Sigmoid colon (tissue), 7 donors: Measurements from ENCODE around the gene SESN1. TPM values are rescaled to one million over a fixed set of nuclear protein-coding genes. Genes with fewer than 3 reads are reported as not detected.

Experiments
- DNase-seq: peaks from one replicate; pipeline ENCODE4 v3.0.0-alpha.2; 2019
- H3K27ac ChIP-seq, 4 donors: fragments of 200-600 bp; sonication (generic); one replicate each; pipeline ENCODE4 v1.5.1; 2016 to 2019; ENCODE audit warnings: mild to moderate bottlenecking in 1 of 4
- H3K27me3 ChIP-seq, 3 donors: fragments of 200-600 bp; sonication (generic); one replicate each; pipeline ENCODE4 v1.5.1; 2019; ENCODE audit warnings: mild to moderate bottlenecking in 1 of 3
- H3K36me3 ChIP-seq, 4 donors: fragments of 200-600 bp; sonication (generic); one replicate each; pipeline ENCODE4 v1.5.1; 2016 to 2019
- H3K4me1 ChIP-seq, 4 donors: fragments of 200-600 bp; sonication (generic); one replicate each; pipeline ENCODE4 v1.5.1; 2017 to 2019
- H3K4me3 ChIP-seq, 4 donors: fragments of 200-600 bp; sonication (generic); one replicate each; pipeline ENCODE4 v1.5.1; 2017 to 2019; ENCODE audit warnings: mild to moderate bottlenecking in 2 of 4, moderate library complexity in 1 of 4
- H3K9me3 ChIP-seq, 4 donors: fragments of 200-600 bp in 3 of 4; sonication (generic) in 3 of 4; one replicate each; pipeline versions ENCODE4 v1.5.1 to v1.6.1; 2013 to 2019
- EP300 ChIP-seq, 4 donors: sonication (generic); formaldehyde crosslinking; IDR thresholded peaks; one replicate each; pipeline ENCODE4 v1.6.1; 2017; ENCODE audit warnings: antibody characterized with exemption in 4 of 4
- POLR2A ChIP-seq, 2 donors: fragments of 450-650 bp; IDR thresholded peaks; one replicate each; pipeline ENCODE4 v1.6.1; 2016; ENCODE audit warnings: antibody characterized with exemption in 2 of 2, mild to moderate bottlenecking in 2 of 2, moderate library complexity in 2 of 2
- POLR2AphosphoS5 ChIP-seq, 4 donors: sonication (generic); formaldehyde crosslinking; IDR thresholded peaks; one replicate each; pipeline ENCODE4 v1.6.1; 2017; ENCODE audit warnings: antibody characterized with exemption in 4 of 4
- WGBS, 2 donors: extraction: QIAGEN DNeasy Blood & Tissue Kit; methylation state at CpG; one replicate each; pipeline ENCODE4 v1.1.7; 2013; 5-methylcytosine and 5-hydroxymethylcytosine counted together
- intact Hi-C: fragments of 100-400 bp; cut with DNase I; formaldehyde crosslinking; loops from one replicate; pipeline ENCODE4 v1.15.1; 2023
- polyA plus RNA-seq, 3 donors: library from polyadenylated mRNA; stranded (reverse); fragments of 200-250 nt; gene quantifications; one replicate each; pipeline ENCODE4 v1.2.3, GENCODE V29; 2013
- total RNA-seq, 4 donors: library from RNA; depleted of rRNA; stranded (reverse); fragments of >200 nt; gene quantifications; one replicate each; pipeline ENCODE4 v1.1.0, GENCODE V29; 2016
- TF ChIP-seq, protein P1 (sequence below), 4 experiments: fragments of 450-650 bp in 3 of 4; fragments of 200-600 bp in 1 of 4; IDR thresholded peaks; one replicate each; pipeline ENCODE4 v1.5.1; 2016 to 2019; ENCODE audit warnings: antibody characterized with exemption in 4 of 4, mild to moderate bottlenecking in 3 of 4, moderate library complexity in 2 of 4
- donor health status: healthy with polysubstance abuse.
- donor health status: Bipolar disorder and iron deficiency.
- donor health status: healthy.

SESN1 gene
- total and polyA plus RNA-seq, 7 donors, result 18.3 to 144 (median 63.0) TPM

DNA sequence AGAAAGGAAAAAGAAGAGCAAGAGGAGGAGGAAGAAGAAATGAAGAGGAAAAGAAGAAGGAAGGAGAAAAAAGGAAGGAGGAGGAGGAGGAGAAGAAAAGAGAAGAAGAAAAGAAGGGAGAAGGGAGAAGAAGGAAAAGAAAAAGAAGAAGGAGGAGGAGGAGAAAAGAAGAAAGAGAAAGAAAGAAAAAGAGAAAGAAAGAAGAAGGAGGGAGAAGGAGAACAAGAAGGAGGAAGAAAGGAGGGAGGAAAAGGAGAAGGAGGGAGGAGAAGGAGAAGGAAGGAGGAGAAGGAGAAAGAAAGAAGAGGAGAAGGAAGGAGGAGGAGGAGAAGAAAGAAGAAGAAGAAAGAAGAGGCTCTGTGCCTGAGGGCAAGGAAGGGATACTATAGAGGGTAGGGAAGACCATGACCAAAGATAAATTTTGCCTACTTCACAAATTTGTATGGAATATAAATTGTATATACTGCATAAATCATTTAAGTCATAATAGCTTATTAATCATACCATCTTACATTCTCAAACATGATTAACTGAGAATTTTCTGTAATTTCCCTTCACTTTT, 55.7 kb downstream of the SESN1 start:
- intact Hi-C loops, result no loop called here
- no peaks in the 10 kb centered on the region for H3K36me3 ChIP-seq
- H3K4me3 ChIP-seq, result no peak overlapping the region
- DNase-seq, result no peak
- no peak overlapping the region for H3K27ac ChIP-seq
- peaks cover 0 to 33% (median 12%) of the 10 kb centered on the region in 4 donors for H3K4me1 ChIP-seq
- H3K27me3 ChIP-seq, result no peaks in the 10 kb centered on the region
- TF ChIP-seq POLR2AphosphoS5 (IDR thresholded peaks at IDR 0.05) (no peak), POLR2A (IDR thresholded peaks at IDR 0.05) (no peak), EP300 (IDR thresholded peaks at IDR 0.05) (no peak)
- TF ChIP-seq, protein P1, sequence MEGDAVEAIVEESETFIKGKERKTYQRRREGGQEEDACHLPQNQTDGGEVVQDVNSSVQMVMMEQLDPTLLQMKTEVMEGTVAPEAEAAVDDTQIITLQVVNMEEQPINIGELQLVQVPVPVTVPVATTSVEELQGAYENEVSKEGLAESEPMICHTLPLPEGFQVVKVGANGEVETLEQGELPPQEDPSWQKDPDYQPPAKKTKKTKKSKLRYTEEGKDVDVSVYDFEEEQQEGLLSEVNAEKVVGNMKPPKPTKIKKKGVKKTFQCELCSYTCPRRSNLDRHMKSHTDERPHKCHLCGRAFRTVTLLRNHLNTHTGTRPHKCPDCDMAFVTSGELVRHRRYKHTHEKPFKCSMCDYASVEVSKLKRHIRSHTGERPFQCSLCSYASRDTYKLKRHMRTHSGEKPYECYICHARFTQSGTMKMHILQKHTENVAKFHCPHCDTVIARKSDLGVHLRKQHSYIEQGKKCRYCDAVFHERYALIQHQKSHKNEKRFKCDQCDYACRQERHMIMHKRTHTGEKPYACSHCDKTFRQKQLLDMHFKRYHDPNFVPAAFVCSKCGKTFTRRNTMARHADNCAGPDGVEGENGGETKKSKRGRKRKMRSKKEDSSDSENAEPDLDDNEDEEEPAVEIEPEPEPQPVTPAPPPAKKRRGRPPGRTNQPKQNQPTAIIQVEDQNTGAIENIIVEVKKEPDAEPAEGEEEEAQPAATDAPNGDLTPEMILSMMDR (IDR thresholded peaks at IDR 0.05), result no peak
- no peaks in the 10 kb centered on the region for H3K9me3 ChIP-seq

DNA sequence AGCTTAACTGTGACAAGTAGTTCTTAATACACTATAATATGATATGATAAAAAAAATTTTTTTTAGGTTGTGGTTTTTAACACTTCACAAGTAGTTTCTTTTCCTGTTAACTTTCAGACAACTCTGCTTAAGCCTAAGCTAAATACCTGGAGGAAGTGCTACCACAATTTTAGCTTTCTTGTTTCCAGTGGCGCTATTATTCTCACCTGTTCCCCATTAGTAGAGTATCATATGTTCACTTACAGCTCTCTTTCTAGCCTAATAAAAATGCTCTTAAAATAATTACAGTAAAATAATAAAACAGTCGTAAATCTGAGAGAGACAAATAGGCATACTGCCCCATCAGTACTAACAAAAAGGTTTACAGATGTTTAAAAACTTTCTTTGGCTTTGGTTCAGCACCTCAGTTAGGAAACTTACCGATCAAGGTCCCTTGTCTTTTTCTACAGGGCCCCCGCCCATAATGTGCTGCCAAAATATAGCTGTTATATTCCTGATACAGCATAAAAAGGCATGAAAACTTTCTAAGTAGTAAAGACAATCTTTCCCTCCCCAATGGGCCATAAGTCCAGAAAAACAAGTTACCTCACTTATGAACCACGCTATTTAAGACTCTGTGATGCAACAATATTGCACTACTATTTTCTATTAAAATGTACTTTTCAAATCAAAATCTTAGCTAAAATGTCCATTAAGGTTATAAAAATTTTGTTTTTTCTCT, 57.9 kb downstream of the SESN1 start:
- Histone ChIP-seq H3K36me3 (no peaks in the 10 kb centered on the region), H3K9me3 (no peaks in the 10 kb centered on the region), H3K4me1 (peaks cover 0 to 33% (median 12%) of the 10 kb centered on the region in 4 donors), H3K27me3 (no peaks in the 10 kb centered on the region), H3K27ac (peak overlapping the region in 2 of 4 donors; percentile 25 to 34), H3K4me3 (no peak overlapping the region)
- TF ChIP-seq POLR2A (IDR thresholded peaks at IDR 0.05), result no peak
- TF ChIP-seq EP300 (IDR thresholded peaks at IDR 0.05), result no peak
- no peak for TF ChIP-seq POLR2AphosphoS5 (IDR thresholded peaks at IDR 0.05)
- TF ChIP-seq, protein P1 (IDR thresholded peaks at IDR 0.05), result no peak
- intact Hi-C loops, result no loop called here
- 31 to 60% methylated on average over 5 of the region's 5 CpGs for WGBS, 2 donors
- DNase-seq, result no peak

DNA sequence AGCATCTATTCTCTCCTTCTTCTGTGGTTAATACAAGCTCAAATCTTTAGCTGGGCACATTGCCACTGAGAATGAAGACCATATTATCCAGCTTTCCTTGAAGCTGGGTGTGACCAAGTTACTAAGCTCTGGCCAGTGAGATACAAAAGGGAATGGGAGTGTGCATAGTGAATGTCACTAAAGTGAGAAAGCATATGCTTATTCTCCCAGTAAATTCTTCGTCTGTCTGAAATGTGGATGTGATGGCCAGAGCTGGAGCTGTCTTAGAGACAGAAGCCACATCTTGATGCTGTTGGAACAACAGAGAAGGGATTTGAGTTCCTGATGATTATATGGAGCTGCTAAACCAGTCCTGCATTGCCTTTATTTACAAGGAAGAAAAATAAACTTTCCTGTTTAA, 60.1 kb downstream of the SESN1 start:
- peaks cover 0 to 29% (median 12%) of the 10 kb centered on the region in 4 donors for H3K4me1 ChIP-seq
- intact Hi-C loops, result no loop called here
- no peak for TF ChIP-seq POLR2AphosphoS5 (IDR thresholded peaks at IDR 0.05)
- no peak for TF ChIP-seq EP300 (IDR thresholded peaks at IDR 0.05)
- TF ChIP-seq, protein P1 (IDR thresholded peaks at IDR 0.05), result no peak
- TF ChIP-seq POLR2A (IDR thresholded peaks at IDR 0.05), result no peak
- no peaks in the 10 kb centered on the region for H3K9me3 ChIP-seq
- H3K27ac ChIP-seq, result no peak overlapping the region
- H3K4me3 ChIP-seq, result no peak overlapping the region
- no peak for DNase-seq
- 8 to 60% methylated on average over 1 of the region's 1 CpG for WGBS, 2 donors
- H3K27me3 ChIP-seq, result no peaks in the 10 kb centered on the region
- no peaks in the 10 kb centered on the region for H3K36me3 ChIP-seq

DNA sequence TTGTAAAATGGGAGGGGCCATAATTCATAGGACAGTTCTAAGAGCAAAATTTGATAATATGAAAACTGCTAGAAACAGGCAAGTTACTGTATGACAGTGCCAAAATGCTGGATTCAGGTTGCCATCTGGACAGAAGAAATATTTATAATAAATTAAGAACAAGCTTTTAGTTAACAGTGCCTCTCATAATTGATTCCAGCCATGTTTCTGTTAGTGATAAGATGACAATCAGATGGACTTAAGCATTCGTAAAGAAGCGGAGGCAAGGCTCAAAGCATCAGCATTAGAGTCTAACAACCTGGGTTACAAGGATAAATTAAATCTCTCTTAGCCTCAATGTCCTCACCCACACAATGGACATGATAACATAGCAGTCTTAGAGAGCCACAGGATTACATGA, 61.0 kb downstream of the SESN1 start:
- DNase-seq, result no peak
- peaks cover 0 to 29% (median 12%) of the 10 kb centered on the region in 4 donors for H3K4me1 ChIP-seq
- H3K27me3 ChIP-seq, result no peaks in the 10 kb centered on the region
- H3K36me3 ChIP-seq, result no peaks in the 10 kb centered on the region
- no peaks in the 10 kb centered on the region for H3K9me3 ChIP-seq
- WGBS, 2 donors, result 92 to 93% methylated on average over 2 of the region's 2 CpGs
- TF ChIP-seq POLR2AphosphoS5 (IDR thresholded peaks at IDR 0.05) (no peak), EP300 (IDR thresholded peaks at IDR 0.05) (no peak), POLR2A (IDR thresholded peaks at IDR 0.05) (no peak)
- TF ChIP-seq, protein P1 (IDR thresholded peaks at IDR 0.05), result no peak
- no peak overlapping the region for H3K27ac ChIP-seq
- intact Hi-C loops, result no loop called here
- no peak overlapping the region for H3K4me3 ChIP-seq
